ENCODE measurements around the gene SIAH2. TPM values are rescaled to one million over a fixed set of nuclear protein-coding genes. Genes with fewer than 3 reads are reported as not detected.

Gene SIAH2
- polyA plus RNA-seq, 1 of the 3 experiments (the other 2 are of a cell fraction): 18.4 TPM

GRCh38 chr3:150765949-150766720 is 3.2 kb upstream of the SIAH2 start:
- WGBS (ENCODE audit: low lambda C conversion rate): 94% methylated on average over 8 of the region's 8 CpGs
- H2AFZ ChIP-seq (ENCODE audit: low read depth): no peak overlapping the region
- H3K4me1 ChIP-seq (ENCODE audit: control insufficient read depth in 1 of 2, insufficient read depth in 2 of 2, low read depth in 1 of 2, low read length in 1 of 2): peaks cover 7 to 10% of the 10 kb centered on the region in 2 experiments
- H3K4me3 ChIP-seq (ENCODE audit: low read depth in 2 of 2, low read length in 1 of 2): no peak overlapping the region
- POLR2A ChIA-PET: no interaction called here
- no peaks in the 10 kb centered on the region for H3K9me2 ChIP-seq
- no peak for DNase-seq
- no peak overlapping the region for H3K27ac ChIP-seq (ENCODE audit: low read depth in 2 of 2, low read length in 1 of 2)
- no peak overlapping the region for H3K4me2 ChIP-seq
- no peaks in the 10 kb centered on the region for H3K9me3 ChIP-seq
- H3F3A ChIP-seq (replicated peaks; ENCODE audit: insufficient read depth): peaks cover 11% of the 10 kb centered on the region
- peaks cover 5% of the 10 kb centered on the region for H4K20me1 ChIP-seq (ENCODE audit: insufficient read depth)
- peaks cover 13% of the 10 kb centered on the region for H3K79me2 ChIP-seq (ENCODE audit: insufficient read depth)
- no peaks in the 10 kb centered on the region for H3K27me3 ChIP-seq (ENCODE audit: insufficient read depth)
- CTCF ChIA-PET: interaction anchor here (1.0 to 6.3 kb wide), 2 partner anchors 21 to 30 kb away, joined by 4 to 28 read pairs; no protein-coding TSS in a partner anchor
- H3K36me3 ChIP-seq (replicated peaks in 1 of 2; ENCODE audit: control insufficient read depth in 1 of 2, insufficient read depth in 2 of 2, low read length in 1 of 2): no peaks in the 10 kb centered on the region
- TF ChIP-seq NRF1 (IDR thresholded peaks at IDR 0.05; ENCODE audit: low read depth, low read length): no peak
- TF ChIP-seq FOSL2 (IDR thresholded peaks at IDR 0.05; ENCODE audit: borderline replicate concordance, low read depth): 0 out of 2 replicates have a peak, but pooled peaks have one; percentile 7
- no peak for TF ChIP-seq FOXM1 (IDR thresholded peaks at IDR 0.05; ENCODE audit: low read depth)
- no peak overlapping the region for H3K9ac ChIP-seq

DNA sequence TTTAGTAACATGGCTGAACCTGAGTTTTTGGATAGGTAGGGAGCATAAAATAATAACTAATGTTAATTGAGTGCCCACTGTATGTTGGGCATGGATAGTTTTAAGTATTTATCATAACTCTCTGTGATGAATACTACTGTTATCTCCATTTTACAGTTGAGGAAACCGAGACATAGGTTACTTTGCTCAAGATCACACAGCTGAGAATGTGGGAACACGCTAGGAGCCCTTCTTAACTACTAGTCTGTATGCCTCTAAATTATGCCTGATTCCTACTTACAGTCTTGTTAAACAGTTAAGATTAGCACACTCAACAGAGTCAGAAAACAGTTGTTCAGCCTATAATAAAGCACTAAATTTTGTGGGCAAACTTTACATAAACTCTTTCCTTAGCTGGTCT is 2.0 kb upstream of the SIAH2 start:
- Histone ChIP-seq H3F3A (replicated peaks; ENCODE audit: insufficient read depth) (peaks cover 11% of the 10 kb centered on the region), H3K9me3 (no peaks in the 10 kb centered on the region), H3K27me3 (ENCODE audit: insufficient read depth) (no peaks in the 10 kb centered on the region), H3K9ac (no peak overlapping the region), H4K20me1 (ENCODE audit: insufficient read depth) (peaks cover 15% of the 10 kb centered on the region), H3K9me2 (no peaks in the 10 kb centered on the region), H3K4me3 (ENCODE audit: low read depth in 2 of 2, low read length in 1 of 2) (no peak overlapping the region), H2AFZ (ENCODE audit: low read depth) (no peak overlapping the region), H3K36me3 (replicated peaks in 1 of 2; ENCODE audit: control insufficient read depth in 1 of 2, insufficient read depth in 2 of 2, low read length in 1 of 2) (no peaks in the 10 kb centered on the region), H3K4me2 (no peak overlapping the region), H3K4me1 (ENCODE audit: control insufficient read depth in 1 of 2, insufficient read depth in 2 of 2, low read depth in 1 of 2, low read length in 1 of 2) (peaks cover 6 to 17% of the 10 kb centered on the region in 2 experiments; a peak in 3 of 4 replicates), H3K27ac (ENCODE audit: low read depth in 2 of 2, low read length in 1 of 2) (no peak overlapping the region), H3K79me2 (ENCODE audit: insufficient read depth) (peaks cover 25% of the 10 kb centered on the region)
- CTCF ChIA-PET: interaction anchor here (0.6 to 2.9 kb wide), 8 partner anchors 9 to 100 kb away, joined by 3 to 17 read pairs (median 4); no protein-coding TSS in a partner anchor
- WGBS (ENCODE audit: low lambda C conversion rate): 95% methylated on average over 2 of the region's 2 CpGs
- DNase-seq: no peak
- TF ChIP-seq MXI1 (IDR thresholded peaks at IDR 0.05; ENCODE audit: low read depth, low read length): no peak
- TF ChIP-seq TEAD4 (IDR thresholded peaks at IDR 0.05; ENCODE audit: borderline replicate concordance, insufficient read depth): no peak
- TF ChIP-seq, protein P1, sequence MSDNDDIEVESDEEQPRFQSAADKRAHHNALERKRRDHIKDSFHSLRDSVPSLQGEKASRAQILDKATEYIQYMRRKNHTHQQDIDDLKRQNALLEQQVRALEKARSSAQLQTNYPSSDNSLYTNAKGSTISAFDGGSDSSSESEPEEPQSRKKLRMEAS (IDR thresholded peaks at IDR 0.05; ENCODE audit: low read depth): no peak
- no peak for TF ChIP-seq TCF12 (IDR thresholded peaks at IDR 0.05)
- no peak for TF ChIP-seq ELF1 (IDR thresholded peaks at IDR 0.05)
- TF ChIP-seq, protein P2, sequence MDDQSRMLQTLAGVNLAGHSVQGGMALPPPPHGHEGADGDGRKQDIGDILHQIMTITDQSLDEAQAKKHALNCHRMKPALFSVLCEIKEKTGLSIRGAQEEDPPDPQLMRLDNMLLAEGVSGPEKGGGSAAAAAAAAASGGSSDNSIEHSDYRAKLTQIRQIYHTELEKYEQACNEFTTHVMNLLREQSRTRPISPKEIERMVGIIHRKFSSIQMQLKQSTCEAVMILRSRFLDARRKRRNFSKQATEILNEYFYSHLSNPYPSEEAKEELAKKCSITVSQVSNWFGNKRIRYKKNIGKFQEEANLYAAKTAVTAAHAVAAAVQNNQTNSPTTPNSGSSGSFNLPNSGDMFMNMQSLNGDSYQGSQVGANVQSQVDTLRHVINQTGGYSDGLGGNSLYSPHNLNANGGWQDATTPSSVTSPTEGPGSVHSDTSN (IDR thresholded peaks at IDR 0.05): no peak
- TF ChIP-seq TAF1 (IDR thresholded peaks at IDR 0.05; ENCODE audit: borderline replicate concordance, low read depth, low read length): no peak
- TF ChIP-seq, protein P3, sequence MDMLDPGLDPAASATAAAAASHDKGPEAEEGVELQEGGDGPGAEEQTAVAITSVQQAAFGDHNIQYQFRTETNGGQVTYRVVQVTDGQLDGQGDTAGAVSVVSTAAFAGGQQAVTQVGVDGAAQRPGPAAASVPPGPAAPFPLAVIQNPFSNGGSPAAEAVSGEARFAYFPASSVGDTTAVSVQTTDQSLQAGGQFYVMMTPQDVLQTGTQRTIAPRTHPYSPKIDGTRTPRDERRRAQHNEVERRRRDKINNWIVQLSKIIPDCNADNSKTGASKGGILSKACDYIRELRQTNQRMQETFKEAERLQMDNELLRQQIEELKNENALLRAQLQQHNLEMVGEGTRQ (IDR thresholded peaks at IDR 0.05; ENCODE audit: borderline replicate concordance, low read depth, low read length): no peak
- TF ChIP-seq, protein P4, sequence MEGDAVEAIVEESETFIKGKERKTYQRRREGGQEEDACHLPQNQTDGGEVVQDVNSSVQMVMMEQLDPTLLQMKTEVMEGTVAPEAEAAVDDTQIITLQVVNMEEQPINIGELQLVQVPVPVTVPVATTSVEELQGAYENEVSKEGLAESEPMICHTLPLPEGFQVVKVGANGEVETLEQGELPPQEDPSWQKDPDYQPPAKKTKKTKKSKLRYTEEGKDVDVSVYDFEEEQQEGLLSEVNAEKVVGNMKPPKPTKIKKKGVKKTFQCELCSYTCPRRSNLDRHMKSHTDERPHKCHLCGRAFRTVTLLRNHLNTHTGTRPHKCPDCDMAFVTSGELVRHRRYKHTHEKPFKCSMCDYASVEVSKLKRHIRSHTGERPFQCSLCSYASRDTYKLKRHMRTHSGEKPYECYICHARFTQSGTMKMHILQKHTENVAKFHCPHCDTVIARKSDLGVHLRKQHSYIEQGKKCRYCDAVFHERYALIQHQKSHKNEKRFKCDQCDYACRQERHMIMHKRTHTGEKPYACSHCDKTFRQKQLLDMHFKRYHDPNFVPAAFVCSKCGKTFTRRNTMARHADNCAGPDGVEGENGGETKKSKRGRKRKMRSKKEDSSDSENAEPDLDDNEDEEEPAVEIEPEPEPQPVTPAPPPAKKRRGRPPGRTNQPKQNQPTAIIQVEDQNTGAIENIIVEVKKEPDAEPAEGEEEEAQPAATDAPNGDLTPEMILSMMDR (IDR thresholded peaks at IDR 0.05): no peak
- no peak for TF ChIP-seq FOXM1 (IDR thresholded peaks at IDR 0.05; ENCODE audit: low read depth)
- no peak for TF ChIP-seq POLR2AphosphoS5 (IDR thresholded peaks at IDR 0.05; ENCODE audit: low read depth, low read length)
- TF ChIP-seq MEF2A (IDR thresholded peaks at IDR 0.05; ENCODE audit: borderline replicate concordance, low read depth): no peak
- TF ChIP-seq RFX5 (IDR thresholded peaks at IDR 0.05; ENCODE audit: low read length): no peak
- POLR2A ChIA-PET: interaction anchor here (0.8 kb wide), 1 partner anchor 61 kb away, joined by 3 read pairs; the partner anchor contains the start of gene ERICH6
